Measurements from ENCODE around the gene RGS4.

DNA sequence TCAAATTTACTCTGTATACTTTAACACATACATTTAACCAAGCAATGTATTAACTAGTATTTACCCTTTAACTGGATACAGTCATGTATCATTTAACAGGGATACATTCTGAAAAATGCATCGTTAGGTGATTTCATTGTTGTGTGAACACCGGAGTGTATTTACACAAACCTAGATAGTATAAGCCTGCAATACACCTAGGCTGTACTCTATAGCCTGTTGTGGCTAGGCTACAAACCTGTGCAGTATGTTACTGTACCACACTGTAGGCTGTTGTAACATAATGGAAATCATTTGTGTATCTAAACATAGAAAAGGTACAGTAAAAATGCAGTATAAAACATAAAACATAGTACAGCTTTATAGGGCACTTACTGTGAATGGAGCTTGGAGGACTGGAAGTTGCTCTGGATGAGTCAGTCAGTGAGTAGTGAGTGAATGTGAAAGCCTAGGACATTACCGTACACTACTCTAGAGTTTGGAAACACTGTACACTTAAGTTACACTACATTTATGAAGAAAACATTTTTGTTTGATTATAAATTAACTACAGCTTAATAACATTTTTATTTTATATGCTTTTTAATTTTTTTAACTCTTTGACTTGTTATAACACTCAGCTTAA, 21.3 kb downstream of the RGS4 start:
- TF ChIP-seq POLR2A (IDR thresholded peaks at IDR 0.05) (no peak), CTCF (IDR thresholded peaks at IDR 0.05) (no peak)
